HepG2 (cell line): Measurements from ENCODE around the gene AP1AR.

Source experiments
- EZH2 ChIP-seq: conservative IDR thresholded peaks from 2 replicates; pipeline ENCODE4 v1.6.1; 2012; ENCODE audit warnings: mild to moderate bottlenecking, low read depth, low read length, moderate library complexity
- ZNF205 ChIP-seq: IDR thresholded peaks from 2 replicates; pipeline ENCODE4 v1.6.1; 2018; ENCODE audit warnings: missing biosample characterization, missing genetic modification reagents

DNA sequence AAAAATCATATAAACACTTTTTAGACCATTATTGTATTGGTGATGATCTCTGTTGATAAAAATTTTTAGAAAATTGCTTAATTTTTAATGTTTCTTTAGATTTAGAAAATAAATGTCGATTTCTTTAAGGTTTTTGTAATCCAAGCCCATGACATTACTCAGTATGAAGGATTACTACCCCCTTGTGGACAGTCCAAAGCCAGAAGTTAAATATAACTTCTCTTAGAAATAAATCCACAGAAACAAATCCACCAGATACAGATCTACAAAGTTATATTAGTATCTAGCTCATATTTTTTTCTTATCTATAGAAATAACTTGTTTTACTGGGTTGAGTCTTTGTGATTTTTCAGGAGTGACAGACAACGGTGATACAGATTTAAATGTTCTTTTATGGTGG lies 35.2 kb downstream of the AP1AR start:
- no peak for TF ChIP-seq EZH2
- TF ChIP-seq ZNF205, result no peak
